HepG2 (cell line): ENCODE data around the gene ERV3-1. TPM values are rescaled to one million over a fixed set of nuclear protein-coding genes. Genes with fewer than 3 reads are reported as not detected.
A peak's percentile ranks its signal among the peaks of the same experiment; 100 is the strongest.

ENCODE experiments used
- AGO1 ChIP-seq: fragments of 200-400 bp; formaldehyde crosslinking; IDR thresholded peaks from 2 replicates; pipeline ENCODE4 v1.6.1; 2017; ENCODE audit warnings: mild to moderate bottlenecking, low read depth, low read length, moderate library complexity; ENCODE audit not compliant: poor library complexity, severe bottlenecking
- ARID3A ChIP-seq: IDR thresholded peaks from 2 replicates; pipeline ENCODE4 v1.6.1; 2012; ENCODE audit warnings: low read depth, low read length, improper control_type of control experiment
- CREB1 ChIP-seq, 2 experiments: fragments of 450-650 bp in 1 of 2; IDR thresholded peaks; 2 replicates each; pipeline ENCODE4 v1.6.1; 2016 to 2017; ENCODE audit warnings: control low read depth in 1 of 2, mild to moderate bottlenecking in 1 of 2, missing compliant biosample characterization in 1 of 2, missing genetic modification characterization in 1 of 2
- FOXK1 ChIP-seq: sonication (generic); formaldehyde crosslinking; IDR thresholded peaks from 2 replicates; pipeline ENCODE4 v1.4.0; 2020; ENCODE audit warnings: low read depth, missing genetic modification reagents, borderline replicate concordance
- HHEX ChIP-seq: IDR thresholded peaks from 2 replicates; pipeline ENCODE4 v1.6.1; 2016; ENCODE audit warnings: control low read depth
- HNF4A ChIP-seq: sonication (generic); formaldehyde crosslinking; IDR thresholded peaks from 2 replicates; pipeline ENCODE4 v1.4.0; 2020; ENCODE audit warnings: missing genetic modification reagents
- IRF2 ChIP-seq: IDR thresholded peaks from 2 replicates; pipeline ENCODE4 v1.6.1; 2018; ENCODE audit warnings: missing genetic modification reagents, missing compliant biosample characterization
- KLF11 ChIP-seq: IDR thresholded peaks from 2 replicates; pipeline ENCODE4 v1.6.1; 2016; ENCODE audit warnings: missing compliant biosample characterization
- KLF15 ChIP-seq: sonication (generic); formaldehyde crosslinking; IDR thresholded peaks from 2 replicates; pipeline ENCODE4 v1.8.1; 2023; ENCODE audit warnings: borderline replicate concordance, mild to moderate bottlenecking, inconsistent platforms, missing genetic modification reagents, mixed read lengths
- MIER3 ChIP-seq: IDR thresholded peaks from 2 replicates; pipeline ENCODE4 v1.6.1; 2016; ENCODE audit warnings: missing compliant biosample characterization, borderline replicate concordance
- PAF1 ChIP-seq: IDR thresholded peaks from 2 replicates; pipeline ENCODE4 v1.6.1; 2016; ENCODE audit warnings: missing genetic modification reagents, missing compliant biosample characterization
- PHF8 ChIP-seq: sonication (generic); formaldehyde crosslinking; IDR thresholded peaks from 2 replicates; pipeline ENCODE4 v1.5.0; 2020; ENCODE audit warnings: missing genetic modification reagents
- RBFOX2 ChIP-seq: fragments of 200-400 bp; formaldehyde crosslinking; IDR thresholded peaks from 2 replicates; pipeline ENCODE4 v1.6.1; 2017; ENCODE audit warnings: low read depth, mild to moderate bottlenecking, low read length
- SALL2 ChIP-seq: sonication (generic); formaldehyde crosslinking; IDR thresholded peaks from 2 replicates; pipeline ENCODE4 v1.8.1; 2023; ENCODE audit warnings: mild to moderate bottlenecking, missing genetic modification reagents, inconsistent platforms
- TP53 ChIP-seq: sonication (generic); formaldehyde crosslinking; conservative IDR thresholded peaks from 2 replicates; pipeline ENCODE4 v1.4.0; 2020; ENCODE audit warnings: missing genetic modification reagents
- YEATS4 ChIP-seq: sonication (generic); formaldehyde crosslinking; IDR thresholded peaks from 2 replicates; pipeline ENCODE4 v1.4.0; 2020; ENCODE audit warnings: missing genetic modification reagents, borderline replicate concordance
- ZFP91 ChIP-seq: sonication (generic); formaldehyde crosslinking; IDR thresholded peaks from 2 replicates; pipeline ENCODE4 v1.9.0; 2022; ENCODE audit warnings: missing genetic modification reagents, mild to moderate bottlenecking, borderline replicate concordance
- ZNF207 ChIP-seq: fragments of 450-650 bp; IDR thresholded peaks from 2 replicates; pipeline ENCODE4 v1.6.1; 2016; ENCODE audit warnings: antibody characterized with exemption, borderline replicate concordance
- ZNF317 ChIP-seq: sonication (generic); formaldehyde crosslinking; IDR thresholded peaks from 2 replicates; pipeline ENCODE4 v1.5.0; 2020; ENCODE audit warnings: mild to moderate bottlenecking, missing genetic modification reagents
- ZNF414 ChIP-seq: sonication (generic); formaldehyde crosslinking; IDR thresholded peaks from 2 replicates; pipeline ENCODE4 v1.5.0; 2020; ENCODE audit warnings: missing genetic modification reagents
- ZNF431 ChIP-seq: sonication (generic); formaldehyde crosslinking; IDR thresholded peaks from 2 replicates; pipeline ENCODE4 v1.9.0; 2022; ENCODE audit warnings: missing genetic modification reagents, low read depth, mild to moderate bottlenecking, borderline replicate concordance
- ZNF724P ChIP-seq: sonication (generic); formaldehyde crosslinking; IDR thresholded peaks from 2 replicates; pipeline ENCODE4 v1.8.0; 2022; ENCODE audit warnings: missing genetic modification reagents, borderline replicate concordance
- ZNF749 ChIP-seq: sonication (generic); formaldehyde crosslinking; IDR thresholded peaks from 2 replicates; pipeline ENCODE4 v1.8.0; 2022; ENCODE audit warnings: mild to moderate bottlenecking, missing genetic modification reagents, moderate library complexity, borderline replicate concordance
- ZNF891 ChIP-seq: sonication (generic); formaldehyde crosslinking; IDR thresholded peaks from 2 replicates; pipeline ENCODE4 v1.5.0; 2020; ENCODE audit warnings: mild to moderate bottlenecking, missing genetic modification reagents
- ZSCAN21 ChIP-seq: sonication (generic); formaldehyde crosslinking; IDR thresholded peaks from 2 replicates; pipeline ENCODE4 v1.8.0; 2022; ENCODE audit warnings: mild to moderate bottlenecking, missing genetic modification reagents, moderate library complexity, borderline replicate concordance
- ZSCAN30 ChIP-seq: sonication (generic); formaldehyde crosslinking; IDR thresholded peaks from 2 replicates; pipeline ENCODE4 v1.5.0; 2020; ENCODE audit warnings: mild to moderate bottlenecking, missing genetic modification reagents
- polyA plus RNA-seq, 8 experiments: library from polyadenylated mRNA; depleted of rRNA in 3 of 8; stranded (reverse) in 7 of 8; unstranded in 1 of 8; fragments of >200 nt; fragmentation: Illumina TruSeq in 4 of 8; extraction: Trizol in 4 of 8; gene quantifications; 2 replicates each; pipeline versions ENCODE4 v1.2.1 to v1.2.3, GENCODE V29; 2011 to 2016; ENCODE audit warnings: low read depth in 4 of 8, missing spikeins in 1 of 8, mixed read lengths in 1 of 8; ENCODE audit not compliant: insufficient read depth in 1 of 8
- total RNA-seq, 5 experiments: library from RNA; depleted of rRNA; stranded (reverse); fragments of >200 nt; fragmentation: Illumina TruSeq; extraction: Trizol; gene quantifications; 2 replicates each; pipeline ENCODE4 v1.2.3, GENCODE V29; 2016; ENCODE audit warnings: low read depth in 1 of 5

The ERV3-1 gene
- total and polyA plus RNA-seq, 2 of the 13 experiments (the other 11 are each of a cell fraction or from before 2014, with no cell fraction given), result 20.4 to 86.3 TPM

- TF ChIP-seq ZFP91 (CRISPR knock-in tag) (peak; percentile 78), MIER3 (peak; percentile 35; the same call in 1 of the 2 replicates), HHEX (CRISPR knock-in tag) (no peak), ZNF317 (0 out of 2 replicates have a peak, but pooled peaks have one; percentile 28), IRF2 (CRISPR knock-in tag) (peak; percentile 49; the same call in 1 of the 2 replicates), SALL2 (CRISPR knock-in tag) (peak; percentile 82), ARID3A (no peak), CREB1 (IDR thresholded peaks at IDR 0.05) (peak; percentile 73), CREB1 (CRISPR knock-in tag; IDR thresholded peaks at IDR 0.05) (peak; percentile 85), TP53 (peak; percentile 77; the same call in 1 of the 2 replicates), PAF1 (CRISPR knock-in tag) (peak; percentile 67; the same call in 1 of the 2 replicates), ZNF207 (no peak), RBFOX2 (peak; percentile 74), KLF11 (CRISPR knock-in tag) (peak; percentile 26; the same call in 1 of the 2 replicates), ZNF414 (CRISPR knock-in tag) (no peak), PHF8 (CRISPR knock-in tag) (peak; percentile 85), ZNF891 (CRISPR knock-in tag) (peak; percentile 89), YEATS4 (CRISPR knock-in tag) (peak; percentile 77; the same call in 1 of the 2 replicates), KLF15 (CRISPR knock-in tag) (0 out of 2 replicates have a peak, but pooled peaks have one; percentile 38), HNF4A (CRISPR knock-in tag) (peak; percentile 26), ZNF724P (CRISPR knock-in tag) (no peak), ZNF431 (CRISPR knock-in tag) (no peak), ZSCAN21 (CRISPR knock-in tag) (peak; percentile 83), ZNF749 (CRISPR knock-in tag) (peak; percentile 54; the same call in 1 of the 2 replicates), ZSCAN30 (CRISPR knock-in tag) (0 out of 2 replicates have a peak, but pooled peaks have one; percentile 38), AGO1 (peak; percentile 44), FOXK1 (peak; percentile 29; the same call in 1 of the 2 replicates)
These were observed at the start of gene ERV3-1 (continued) for GRCh38 chr7:65006094-65006992.
